ENCODE measurements around the gene SAMD8.
"Not testable (repeated sequence)": the region's sequence is repeated elsewhere in the genome, so short reads cannot be mapped to it uniquely, and the experiment has no call there.

The SAMD8 gene

GRCh38 chr10:75107756-75108683 is 3.4 kb upstream of the SAMD8 start:
- no peak for DNase-seq (ENCODE audit: low read depth)

GRCh38 chr10:75108684-75109458 is 2.6 kb upstream of the SAMD8 start:
- no peak for DNase-seq (ENCODE audit: low read depth)

GRCh38 chr10:75109459-75109778 is 2.0 kb upstream of the SAMD8 start:
- DNase-seq (ENCODE audit: low read depth): no peak

GRCh38 chr10:75110006-75110632 is 1.3 kb upstream of the SAMD8 start:
- DNase-seq (ENCODE audit: low read depth): no peak

GRCh38 chr10:75111907-75112679 is 637 bp downstream of the SAMD8 start:
- no peak for DNase-seq (ENCODE audit: low read depth)

GRCh38 chr10:75115137-75115536 is 3.7 kb downstream of the SAMD8 start:
- DNase-seq (ENCODE audit: low read depth): no peak

- not testable (repeated sequence) for DNase-seq (ENCODE audit: low read depth)
Observed at GRCh38 chr10:75116941-75117775, 5.7 kb downstream of the SAMD8 start.

- no peak for DNase-seq (ENCODE audit: low read depth)
Observed at GRCh38 chr10:75117995-75118394, 6.5 kb downstream of the SAMD8 start.

- not testable (repeated sequence) for DNase-seq (ENCODE audit: low read depth)
Observed at GRCh38 chr10:75119444-75120066, 8.1 kb downstream of the SAMD8 start.

- no peak for DNase-seq (ENCODE audit: low read depth)
Observed at GRCh38 chr10:75121322-75121721, 9.9 kb downstream of the SAMD8 start.

GRCh38 chr10:75122505-75122904 is 11.0 kb downstream of the SAMD8 start:
- DNase-seq (ENCODE audit: low read depth): no peak

- DNase-seq (ENCODE audit: low read depth): no peak
Observed at GRCh38 chr10:75123088-75123682, 11.7 kb downstream of the SAMD8 start.

- no peak for DNase-seq (ENCODE audit: low read depth)
Observed at GRCh38 chr10:75126277-75126676, 14.8 kb downstream of the SAMD8 start.

- DNase-seq (ENCODE audit: low read depth): no peak
Observed at GRCh38 chr10:75127471-75127870, 16.0 kb downstream of the SAMD8 start.

GRCh38 chr10:75128985-75129384 is 17.5 kb downstream of the SAMD8 start:
- not testable (repeated sequence) for DNase-seq (ENCODE audit: low read depth)

- DNase-seq (ENCODE audit: low read depth): no peak
Observed at GRCh38 chr10:75129537-75129936, 18.1 kb downstream of the SAMD8 start.

GRCh38 chr10:75133701-75134100 is 22.2 kb downstream of the SAMD8 start:
- DNase-seq (ENCODE audit: low read depth): not testable (repeated sequence)

GRCh38 chr10:75136346-75136745 is 24.9 kb downstream of the SAMD8 start:
- DNase-seq (ENCODE audit: low read depth): no peak

GRCh38 chr10:75137533-75138438 is 26.3 kb downstream of the SAMD8 start:
- DNase-seq (ENCODE audit: low read depth): no peak

Data from stimulated activated CD8-positive, alpha-beta memory T cell treated with anti-CD3 and anti-CD28 coated beads, Interleukin-15, amount 100 ng/mL, for 1 hour (primary cell).